Fibroblast of lung (primary cell): Measurements from ENCODE around the gene PIGX.

Experiments used
- CTCF ChIP-seq, 2 donors: IDR thresholded peaks in 1 of 2; conservative IDR thresholded peaks in 1 of 2; 1 replicate in 1 of 2; 2 replicates in 1 of 2; pipeline ENCODE4 v1.5.1; 2011 to 2012; ENCODE audit warnings: low read length in 2 of 2, control low read depth in 1 of 2, inconsistent platforms in 1 of 2, low read depth in 1 of 2, mild to moderate bottlenecking in 1 of 2
- EZH2 ChIP-seq: IDR thresholded peaks from 2 replicates; pipeline ENCODE4 v1.5.1; 2012; ENCODE audit warnings: low read length, control low read depth, mild to moderate bottlenecking; ENCODE audit errors: missing control alignments

- TF ChIP-seq CTCF (conservative IDR thresholded peaks at IDR 0.05 in 1 of 2, IDR thresholded peaks at IDR 0.05 in 1 of 2; ENCODE audit: low read depth in 1 of 2, low read length in 2 of 2) (no peak), EZH2 (no peak)
These were observed 53.3 kb downstream of the PIGX start for GRCh38 chr3:196765454-196765853.
